Neural cell (in vitro differentiated cells): ENCODE data around the gene LNX1.

Source experiments
- CTCF ChIP-seq: fragments of 450-650 bp; IDR thresholded peaks from 2 replicates; pipeline ENCODE4 v1.5.1; 2014; ENCODE audit warnings: antibody characterized with exemption, mild to moderate bottlenecking, moderate library complexity; ENCODE audit not compliant: poor library complexity, severe bottlenecking
- POLR2AphosphoS5 ChIP-seq: IDR thresholded peaks from 2 replicates; pipeline ENCODE4 v1.6.1; 2012

- TF ChIP-seq CTCF (no peak), POLR2AphosphoS5 (no peak)
Observed at GRCh38 chr4:53490161-53490956, 100.9 kb downstream of the LNX1 start.
